Gastrocnemius medialis (tissue), 4 donors: ENCODE data around the gene CCDC39.

Source experiments
- POLR2A ChIP-seq, 2 donors: fragments of 450-650 bp; IDR thresholded peaks; one replicate each; pipeline ENCODE4 v1.6.1; 2017; ENCODE audit warnings: antibody characterized with exemption in 2 of 2, mild to moderate bottlenecking in 2 of 2, moderate library complexity in 2 of 2
- TF ChIP-seq, protein P1 (sequence below), 5 experiments: fragments of 450-650 bp in 3 of 5; fragments of 200-600 bp in 2 of 5; sonication (generic) in 2 of 5; IDR thresholded peaks in 4 of 5; conservative IDR thresholded peaks in 1 of 5; 1 replicate in 4 of 5; 2 replicates in 1 of 5; pipeline ENCODE4 v1.5.1; 2016 to 2019; ENCODE audit warnings: antibody characterized with exemption in 5 of 5, mild to moderate bottlenecking in 3 of 5, moderate library complexity in 3 of 5

DNA sequence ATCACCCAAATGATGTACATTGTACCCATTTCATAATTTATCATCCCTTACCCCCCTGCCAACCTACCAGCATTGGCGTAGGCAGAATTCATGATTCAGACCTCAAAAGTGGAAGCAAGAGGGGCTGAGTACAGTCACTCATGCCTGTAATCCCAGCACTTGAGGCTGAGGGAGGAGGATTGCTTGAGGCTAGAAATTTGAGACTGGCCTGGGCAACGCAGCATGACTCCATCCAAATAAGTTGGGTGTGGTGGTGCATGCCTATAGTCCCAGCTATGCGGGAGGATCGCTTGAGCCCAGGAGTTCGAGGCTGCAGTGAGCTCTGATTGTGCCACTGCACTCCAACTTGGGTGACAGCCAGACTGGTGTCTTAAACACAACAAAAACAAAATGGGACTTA, 66.9 kb downstream of the CCDC39 start:
- no peak for TF ChIP-seq POLR2A (IDR thresholded peaks at IDR 0.05)
- TF ChIP-seq, protein P1, sequence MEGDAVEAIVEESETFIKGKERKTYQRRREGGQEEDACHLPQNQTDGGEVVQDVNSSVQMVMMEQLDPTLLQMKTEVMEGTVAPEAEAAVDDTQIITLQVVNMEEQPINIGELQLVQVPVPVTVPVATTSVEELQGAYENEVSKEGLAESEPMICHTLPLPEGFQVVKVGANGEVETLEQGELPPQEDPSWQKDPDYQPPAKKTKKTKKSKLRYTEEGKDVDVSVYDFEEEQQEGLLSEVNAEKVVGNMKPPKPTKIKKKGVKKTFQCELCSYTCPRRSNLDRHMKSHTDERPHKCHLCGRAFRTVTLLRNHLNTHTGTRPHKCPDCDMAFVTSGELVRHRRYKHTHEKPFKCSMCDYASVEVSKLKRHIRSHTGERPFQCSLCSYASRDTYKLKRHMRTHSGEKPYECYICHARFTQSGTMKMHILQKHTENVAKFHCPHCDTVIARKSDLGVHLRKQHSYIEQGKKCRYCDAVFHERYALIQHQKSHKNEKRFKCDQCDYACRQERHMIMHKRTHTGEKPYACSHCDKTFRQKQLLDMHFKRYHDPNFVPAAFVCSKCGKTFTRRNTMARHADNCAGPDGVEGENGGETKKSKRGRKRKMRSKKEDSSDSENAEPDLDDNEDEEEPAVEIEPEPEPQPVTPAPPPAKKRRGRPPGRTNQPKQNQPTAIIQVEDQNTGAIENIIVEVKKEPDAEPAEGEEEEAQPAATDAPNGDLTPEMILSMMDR (IDR thresholded peaks at IDR 0.05 in 4 of 5, conservative IDR thresholded peaks at IDR 0.05 in 1 of 5) = no peak
